GM19455 (cell line): ENCODE measurements around the gene HAO1.
"Not testable (repeated sequence)": the region's sequence is repeated elsewhere in the genome, so short reads cannot be mapped to it uniquely, and the experiment has no call there.

Source experiments
- ATAC-seq: cut with Tn5 transposase; IDR thresholded peaks from one replicate; pipeline ENCODE4 v1.9.1; 2021; ENCODE audit not compliant: unreplicated experiment

The HAO1 gene

DNA sequence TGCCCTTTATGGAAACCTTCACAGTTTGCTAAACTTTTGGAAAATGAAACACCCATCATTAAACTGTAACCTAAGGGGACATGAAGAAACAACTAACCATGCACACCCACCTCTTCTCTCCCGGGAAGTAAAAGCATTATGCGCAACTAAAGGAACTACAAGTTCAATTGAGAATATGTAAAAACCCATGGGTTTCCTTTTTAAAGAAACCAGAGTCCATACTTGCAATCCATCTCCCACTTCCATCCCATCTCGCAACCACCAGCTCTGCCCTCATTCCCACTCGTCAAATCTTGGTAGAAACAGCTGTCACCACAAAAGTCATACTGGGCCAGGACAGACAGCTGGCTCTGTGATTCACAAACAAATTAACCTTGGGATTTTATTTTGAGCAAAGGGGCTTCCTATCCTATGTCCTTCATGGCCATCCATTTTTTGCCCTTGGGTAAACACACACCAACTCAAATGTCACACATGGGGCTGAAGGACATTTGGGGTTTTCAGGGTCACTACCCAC, 81.5 kb downstream of the HAO1 start:
- no peak for ATAC-seq

DNA sequence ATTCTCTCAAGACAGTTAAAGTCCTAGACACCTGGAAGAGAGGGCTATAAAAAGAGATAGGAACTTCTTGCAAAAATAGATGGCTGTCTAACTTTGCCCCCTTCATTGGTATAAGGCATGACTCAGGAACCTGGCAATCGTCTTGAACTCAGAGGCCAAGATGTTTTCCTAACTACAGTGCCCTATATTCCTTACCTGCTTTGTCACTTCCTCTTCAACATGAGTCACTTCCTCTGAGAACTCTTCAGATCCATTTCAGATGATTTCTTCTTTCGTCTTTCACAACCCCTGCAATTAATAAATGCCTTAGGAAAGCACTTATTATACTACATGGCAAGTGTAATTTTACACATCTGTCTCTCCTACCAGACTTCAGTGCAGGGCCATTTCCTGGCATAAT, 83.5 kb downstream of the HAO1 start:
- no peak for ATAC-seq

DNA sequence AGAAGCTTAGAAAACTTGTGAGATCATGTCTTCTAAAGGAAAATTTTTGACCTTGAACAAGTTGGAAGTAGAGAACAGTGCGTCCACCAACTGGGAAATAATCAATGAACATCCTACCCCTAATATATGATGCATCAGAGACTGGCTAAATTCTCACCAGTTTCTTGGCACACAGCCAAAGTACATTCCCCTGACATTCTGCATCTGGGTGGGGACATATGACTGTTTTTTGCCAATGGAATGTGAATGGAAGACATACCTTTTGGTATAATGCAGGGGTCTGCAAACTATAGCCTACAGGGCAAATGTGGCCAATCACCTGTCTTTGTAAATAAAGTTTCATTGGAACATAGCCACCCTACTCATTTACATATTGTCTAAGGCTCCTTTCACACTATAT, 84.7 kb downstream of the HAO1 start:
- no peak for ATAC-seq

DNA sequence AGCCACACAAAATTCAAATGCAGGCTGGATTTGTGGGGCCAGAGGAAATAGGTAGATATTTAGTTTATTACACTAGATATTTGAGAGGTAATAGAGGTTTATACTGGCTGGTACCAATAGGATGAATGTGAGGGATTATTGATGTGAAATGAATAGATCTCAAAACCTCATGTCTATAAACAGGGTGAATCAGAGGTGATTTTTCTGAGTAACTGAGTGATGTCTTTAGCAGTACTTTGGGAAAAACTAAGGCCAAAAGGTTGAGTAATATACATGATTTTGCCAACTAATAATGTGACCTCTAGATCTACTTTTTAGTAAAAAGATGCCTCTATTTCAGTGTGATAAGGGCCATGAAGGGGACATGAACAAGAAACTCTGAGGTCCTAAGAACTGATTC, 86.8 kb downstream of the HAO1 start:
- ATAC-seq: no peak

DNA sequence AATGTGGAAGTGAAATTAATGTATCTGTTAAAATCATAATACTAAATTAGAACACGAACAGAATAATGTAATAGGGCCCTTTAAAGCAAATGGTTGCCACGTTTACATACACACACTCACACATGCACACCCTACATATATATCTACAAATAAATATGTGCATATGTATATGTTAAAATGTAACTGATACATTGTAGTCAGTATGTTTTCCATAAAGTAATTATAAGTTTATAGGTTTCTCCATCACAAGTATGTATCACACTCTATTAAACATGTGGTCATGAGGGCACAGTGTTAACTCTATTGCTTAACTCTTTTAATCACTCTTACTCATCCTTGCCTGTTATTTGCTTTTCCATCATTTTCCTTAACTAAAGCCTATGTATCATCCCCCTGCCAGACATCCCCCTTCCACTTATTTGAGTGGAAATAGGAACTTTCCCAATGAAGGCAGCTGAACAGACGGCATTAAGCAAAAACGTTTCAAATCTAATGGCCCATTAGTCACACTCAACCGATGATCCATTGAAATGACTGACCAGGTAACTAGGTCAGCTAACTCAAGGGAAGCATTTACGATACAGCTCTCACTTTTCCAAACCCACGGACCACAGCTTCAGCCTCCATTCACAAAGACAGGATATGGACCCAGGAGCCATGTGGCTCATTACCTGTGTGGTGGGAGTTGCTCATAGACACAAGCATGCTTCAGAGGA, 89.3 kb downstream of the HAO1 start:
- no peak for ATAC-seq

DNA sequence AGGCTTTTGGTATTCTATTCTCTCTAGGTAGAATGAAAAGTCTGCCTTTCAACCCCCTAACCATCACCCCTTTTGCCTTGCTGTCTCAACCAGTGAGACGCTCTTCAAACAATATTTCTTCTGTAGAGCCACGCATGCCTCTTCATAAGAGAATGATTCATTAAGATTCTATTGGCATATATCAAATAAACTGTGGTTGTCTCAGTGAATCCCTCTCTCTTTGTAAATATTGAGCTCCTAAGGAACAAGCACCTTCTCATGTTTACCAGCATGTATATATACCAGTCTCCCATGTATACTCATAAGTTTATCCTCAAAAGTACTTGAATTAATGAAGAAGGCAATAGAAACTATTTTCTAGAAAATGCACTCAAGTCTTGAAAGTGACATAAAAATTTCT, 90.6 kb downstream of the HAO1 start:
- ATAC-seq: no peak

DNA sequence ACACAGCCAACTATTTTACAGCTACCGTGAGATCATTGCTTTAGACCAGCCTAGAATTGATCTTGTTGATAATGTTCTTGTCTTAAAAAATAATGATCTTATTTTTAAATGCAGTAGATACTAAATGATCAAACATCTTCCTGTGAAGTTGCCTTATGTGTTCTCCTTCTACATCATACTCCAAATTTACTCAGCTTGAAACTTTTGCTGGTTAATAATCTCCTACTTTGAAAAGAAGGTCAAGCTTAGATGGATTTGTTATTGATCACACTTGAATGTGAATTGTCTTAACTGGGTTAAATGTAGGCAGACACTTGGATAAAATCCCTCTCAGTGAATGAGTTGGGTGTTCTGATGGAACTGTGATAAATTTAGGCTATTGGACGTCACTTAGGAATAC, 91.9 kb downstream of the HAO1 start:
- ATAC-seq: no peak

DNA sequence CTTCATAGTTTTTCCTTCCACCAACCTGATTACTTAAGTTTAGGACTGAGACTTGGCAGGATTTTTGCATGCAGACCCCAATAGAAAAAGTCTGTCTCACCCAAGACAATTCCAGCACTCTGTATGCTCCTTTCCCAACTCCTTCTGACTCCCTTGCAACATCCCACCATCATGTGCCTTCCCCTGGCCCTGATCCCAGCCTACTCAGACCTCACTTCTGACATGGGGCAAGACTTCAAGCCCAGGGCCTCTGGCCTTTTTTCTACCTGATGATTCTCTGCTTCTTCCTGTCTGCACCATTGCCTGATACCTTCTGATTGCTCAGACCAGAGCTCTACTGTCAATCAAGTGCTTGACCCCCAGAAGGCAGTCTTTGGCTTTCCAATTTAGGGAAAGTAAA, 96.6 kb downstream of the HAO1 start:
- no peak for ATAC-seq

DNA sequence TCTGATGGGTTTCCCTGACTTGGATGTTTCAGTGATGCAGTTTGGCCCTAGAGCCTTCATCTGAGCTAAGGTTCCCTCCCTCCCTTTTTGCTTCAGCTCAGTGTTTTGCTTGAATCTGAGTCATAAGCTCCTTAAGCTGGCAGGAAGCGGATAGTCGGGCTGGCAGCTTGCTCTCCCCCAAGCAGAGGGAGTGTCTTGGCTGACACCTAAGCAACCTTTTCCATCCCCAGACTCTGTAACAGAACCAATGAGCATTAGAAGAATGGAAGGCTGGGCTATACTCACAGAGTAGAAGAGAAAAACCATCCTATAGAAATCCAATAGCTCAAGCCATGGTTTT, 98.3 kb downstream of the HAO1 start:
- no peak for ATAC-seq

DNA sequence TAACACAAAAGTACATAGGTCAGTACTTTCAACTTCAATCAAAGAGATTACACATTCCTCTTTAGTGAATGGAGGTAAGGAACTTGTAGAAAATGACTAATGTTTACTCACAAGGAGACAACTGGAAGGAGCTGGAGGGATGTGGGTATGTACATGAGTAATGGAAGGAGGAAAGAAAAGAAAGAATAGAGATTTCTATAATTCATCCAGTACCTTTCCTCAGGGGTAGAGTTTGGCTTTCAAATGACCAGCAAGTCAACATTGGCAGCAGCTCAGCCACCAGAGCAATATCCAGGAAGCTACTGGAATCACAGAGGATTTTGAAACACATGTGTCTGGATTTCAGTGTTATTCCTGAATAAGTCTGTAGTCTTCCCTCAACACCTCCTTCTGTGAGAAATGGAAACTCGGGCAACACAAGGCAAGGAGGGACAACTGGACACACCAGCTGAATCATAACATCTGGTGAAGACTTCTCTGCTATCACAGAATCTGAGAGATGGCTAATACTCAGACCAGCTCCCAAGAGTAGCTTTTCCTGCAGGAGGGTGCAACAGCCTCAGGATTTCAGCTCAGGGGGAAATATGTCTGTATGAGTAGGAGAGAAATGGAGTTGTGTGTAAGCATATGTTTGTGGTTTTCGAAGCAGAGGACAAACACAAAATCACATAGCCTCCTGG, 98.8 kb downstream of the HAO1 start:
- no peak for ATAC-seq

DNA sequence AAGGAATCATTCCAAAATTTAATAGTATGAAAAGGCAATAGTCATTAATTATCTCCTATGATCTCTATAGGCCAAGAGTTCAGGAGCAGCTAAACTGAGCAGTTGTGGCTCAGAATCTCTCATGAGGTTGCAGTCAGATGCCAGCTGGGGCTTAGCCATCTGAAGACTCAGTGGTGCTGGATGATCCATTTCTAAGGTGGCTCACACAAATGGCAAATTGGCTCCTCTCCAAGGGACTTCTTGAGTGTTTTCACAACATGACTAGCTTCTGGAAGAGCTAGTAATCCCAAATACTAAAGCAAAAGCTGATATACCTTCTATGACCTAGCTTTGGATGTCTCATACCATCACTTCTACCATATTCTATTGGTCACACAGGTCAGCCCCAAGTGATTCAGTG, 104.2 kb downstream of the HAO1 start:
- ATAC-seq: no peak

DNA sequence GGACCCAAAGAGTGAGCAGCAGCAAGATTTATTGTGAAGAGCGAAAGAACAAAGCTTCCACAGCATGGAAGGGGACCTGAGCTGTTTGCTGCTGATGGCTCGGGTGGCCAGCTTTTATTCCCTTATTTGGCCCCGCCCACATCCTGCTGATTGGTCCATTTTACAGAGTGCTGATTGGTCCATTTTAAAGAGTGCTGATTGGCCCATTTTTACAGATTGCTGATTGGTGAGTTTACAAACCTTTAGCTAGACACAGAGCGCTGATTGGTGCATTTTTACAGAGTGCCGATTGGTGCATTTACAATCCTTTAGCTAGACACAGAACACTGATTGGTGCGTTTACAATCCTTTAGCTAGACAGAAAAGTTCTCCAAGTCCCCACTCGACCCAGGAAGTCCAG, 105.8 kb downstream of the HAO1 start:
- ATAC-seq: not testable (repeated sequence)
